WTC11 (cell line): ENCODE measurements around the gene TMEM196. TPM values are rescaled to one million over a fixed set of nuclear protein-coding genes. Genes with fewer than 3 reads are reported as not detected.

Experiments used
- ATAC-seq: fragments of 200-7000 bp; cut with Tn5 transposase; 2 replicates; pipeline ENCODE4 v1.10.0; 2021; ENCODE audit warnings: mild to moderate bottlenecking, moderate library complexity
- CTCF ChIA-PET: fragments of 300-600 bp; sonication (Branson Sonifier 250); formaldehyde crosslinking; loops from one replicate; lab custom pipeline; 2021; ENCODE audit warnings: antibody characterized with exemption; lab: Charles Lee
- POLR2A ChIA-PET: fragments of 350-600 bp; sonication (Branson Sonifier 250); formaldehyde crosslinking; loops from one replicate; lab custom pipeline; 2021; ENCODE audit warnings: antibody characterized with exemption; lab: Charles Lee
- DNase-seq: peaks from one replicate; pipeline ENCODE4 v3.0.0; 2021; ENCODE audit warnings: low spot score
- H3K27ac Mint-ChIP-seq: 2 replicates; pipeline ENCODE4 v1.8.0; 2021; ENCODE audit warnings: mixed read lengths
- H3K27me3 Mint-ChIP-seq: 2 replicates; pipeline ENCODE4 v1.8.0; 2021; ENCODE audit warnings: low read depth, mild to moderate bottlenecking, moderate library complexity, mixed read lengths
- H3K36me3 Mint-ChIP-seq: 2 replicates; pipeline ENCODE4 v1.8.0; 2021; ENCODE audit warnings: mixed read lengths
- H3K4me1 Mint-ChIP-seq: 2 replicates; pipeline ENCODE4 v1.8.0; 2022; ENCODE audit warnings: mixed read lengths
- H3K4me3 Mint-ChIP-seq: 2 replicates; pipeline ENCODE4 v1.8.0; 2021; ENCODE audit warnings: mild to moderate bottlenecking, moderate library complexity, mixed read lengths
- H3K9me3 Mint-ChIP-seq: 2 replicates; pipeline ENCODE4 v1.8.0; 2021; ENCODE audit warnings: mixed read lengths
- CREM ChIP-seq: sonication (generic); formaldehyde crosslinking; IDR thresholded peaks from 2 replicates; pipeline ENCODE4 v1.8.1; 2022; ENCODE audit warnings: mild to moderate bottlenecking, missing genetic modification reagents, moderate library complexity
- JAZF1 ChIP-seq: fragments of 250-450 bp; sonication (Bioruptor Pico); IDR thresholded peaks from 2 replicates; pipeline ENCODE4 v1.9.0; 2021; ENCODE audit warnings: moderate library complexity, mild to moderate bottlenecking, inconsistent platforms
- NR3C1 ChIP-seq: sonication (generic); formaldehyde crosslinking; conservative IDR thresholded peaks from 2 replicates; pipeline ENCODE4 v1.8.1; 2023; ENCODE audit warnings: low read depth, mild to moderate bottlenecking, missing genetic modification reagents
- PRRX2 ChIP-seq: fragments of 250-450 bp; sonication (Bioruptor Pico); IDR thresholded peaks from 2 replicates; pipeline ENCODE4 v1.8.0; 2021; ENCODE audit warnings: mild to moderate bottlenecking
- RELA ChIP-seq: sonication (generic); formaldehyde crosslinking; IDR thresholded peaks from 2 replicates; pipeline ENCODE4 v1.8.1; 2022; ENCODE audit warnings: missing genetic modification reagents, mild to moderate bottlenecking, borderline replicate concordance
- TCF7 ChIP-seq: sonication (generic); formaldehyde crosslinking; IDR thresholded peaks from 2 replicates; pipeline ENCODE4 v1.8.0; 2022; ENCODE audit warnings: mild to moderate bottlenecking, low read depth, missing genetic modification reagents, moderate library complexity
- ZBTB21 ChIP-seq: sonication (generic); formaldehyde crosslinking; IDR thresholded peaks from 2 replicates; pipeline ENCODE4 v1.8.1; 2023; ENCODE audit warnings: mild to moderate bottlenecking, missing genetic modification reagents, borderline replicate concordance
- ZNF396 ChIP-seq: fragments of 250-450 bp; sonication (Bioruptor Pico); IDR thresholded peaks from 2 replicates; pipeline ENCODE4 v1.8.0; 2021; ENCODE audit warnings: mild to moderate bottlenecking, moderate library complexity, borderline replicate concordance
- total RNA-seq: library from RNA; stranded (reverse); gene quantifications from 3 replicates; pipeline ENCODE4 v1.2.3, GENCODE V29; 2021
- TF ChIP-seq, protein P1 (sequence below): fragments of 250-450 bp; sonication (Bioruptor Pico); IDR thresholded peaks from 2 replicates; pipeline ENCODE4 v1.8.0; 2021; ENCODE audit warnings: mild to moderate bottlenecking
- TF ChIP-seq, protein P2 (sequence below): sonication (generic); formaldehyde crosslinking; IDR thresholded peaks from 2 replicates; pipeline ENCODE4 v1.8.1; 2023; ENCODE audit warnings: mild to moderate bottlenecking, missing genetic modification reagents
- TF ChIP-seq, protein P3 (sequence below): fragments of 200-600 bp; IDR thresholded peaks from 2 replicates; pipeline ENCODE4 v1.8.0; 2022; ENCODE audit warnings: antibody characterized with exemption
- TF ChIP-seq, protein P4 (sequence below): fragments of 250-450 bp; sonication (Bioruptor Pico); IDR thresholded peaks from 2 replicates; pipeline ENCODE4 v1.9.0; 2021; ENCODE audit warnings: moderate library complexity, mild to moderate bottlenecking, inconsistent platforms, borderline replicate concordance
- TF ChIP-seq, protein P5 (sequence below): sonication (generic); formaldehyde crosslinking; conservative IDR thresholded peaks from 2 replicates; pipeline ENCODE4 v1.8.1; 2022; ENCODE audit warnings: mild to moderate bottlenecking, missing genetic modification reagents
- TF ChIP-seq, protein P6 (sequence below): sonication (generic); formaldehyde crosslinking; IDR thresholded peaks from 2 replicates; pipeline ENCODE4 v1.8.0; 2022; ENCODE audit warnings: mild to moderate bottlenecking, missing genetic modification reagents
- TF ChIP-seq, protein P7 (sequence below): fragments of 250-450 bp; sonication (Bioruptor Pico); IDR thresholded peaks from 2 replicates; pipeline ENCODE4 v1.9.0; 2021; ENCODE audit warnings: mild to moderate bottlenecking

The TMEM196 gene
- total RNA-seq, 1 experiment from 2014 or later: 0.42 TPM

DNA sequence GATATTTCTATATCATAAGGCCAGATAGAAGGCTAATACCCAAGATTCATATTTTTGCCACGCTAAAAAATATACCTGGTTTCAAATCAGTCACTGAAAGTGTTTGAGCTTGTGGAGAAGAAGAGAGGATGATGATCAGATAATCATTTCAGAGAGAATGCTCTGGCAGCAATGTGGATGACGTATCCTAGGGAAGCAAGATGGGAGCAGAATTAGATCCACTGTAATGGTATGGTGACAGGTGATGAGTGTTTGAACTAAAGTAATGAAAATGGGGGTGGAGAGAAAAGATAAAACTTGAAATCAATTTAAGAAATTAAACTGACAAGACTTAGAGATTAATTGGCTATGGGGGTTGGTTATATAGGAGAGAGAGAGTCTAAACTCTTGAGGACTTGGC lies 42.7 kb upstream of the TMEM196 start (continued):
- TF ChIP-seq, protein P1, sequence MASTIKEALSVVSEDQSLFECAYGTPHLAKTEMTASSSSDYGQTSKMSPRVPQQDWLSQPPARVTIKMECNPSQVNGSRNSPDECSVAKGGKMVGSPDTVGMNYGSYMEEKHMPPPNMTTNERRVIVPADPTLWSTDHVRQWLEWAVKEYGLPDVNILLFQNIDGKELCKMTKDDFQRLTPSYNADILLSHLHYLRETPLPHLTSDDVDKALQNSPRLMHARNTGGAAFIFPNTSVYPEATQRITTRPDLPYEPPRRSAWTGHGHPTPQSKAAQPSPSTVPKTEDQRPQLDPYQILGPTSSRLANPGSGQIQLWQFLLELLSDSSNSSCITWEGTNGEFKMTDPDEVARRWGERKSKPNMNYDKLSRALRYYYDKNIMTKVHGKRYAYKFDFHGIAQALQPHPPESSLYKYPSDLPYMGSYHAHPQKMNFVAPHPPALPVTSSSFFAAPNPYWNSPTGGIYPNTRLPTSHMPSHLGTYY (CRISPR knock-in tag): no peak
- TF ChIP-seq NR3C1: no peak
- no peak for TF ChIP-seq CREM (CRISPR knock-in tag)
- TF ChIP-seq JAZF1 (CRISPR knock-in tag): no peak
- TF ChIP-seq, protein P2, sequence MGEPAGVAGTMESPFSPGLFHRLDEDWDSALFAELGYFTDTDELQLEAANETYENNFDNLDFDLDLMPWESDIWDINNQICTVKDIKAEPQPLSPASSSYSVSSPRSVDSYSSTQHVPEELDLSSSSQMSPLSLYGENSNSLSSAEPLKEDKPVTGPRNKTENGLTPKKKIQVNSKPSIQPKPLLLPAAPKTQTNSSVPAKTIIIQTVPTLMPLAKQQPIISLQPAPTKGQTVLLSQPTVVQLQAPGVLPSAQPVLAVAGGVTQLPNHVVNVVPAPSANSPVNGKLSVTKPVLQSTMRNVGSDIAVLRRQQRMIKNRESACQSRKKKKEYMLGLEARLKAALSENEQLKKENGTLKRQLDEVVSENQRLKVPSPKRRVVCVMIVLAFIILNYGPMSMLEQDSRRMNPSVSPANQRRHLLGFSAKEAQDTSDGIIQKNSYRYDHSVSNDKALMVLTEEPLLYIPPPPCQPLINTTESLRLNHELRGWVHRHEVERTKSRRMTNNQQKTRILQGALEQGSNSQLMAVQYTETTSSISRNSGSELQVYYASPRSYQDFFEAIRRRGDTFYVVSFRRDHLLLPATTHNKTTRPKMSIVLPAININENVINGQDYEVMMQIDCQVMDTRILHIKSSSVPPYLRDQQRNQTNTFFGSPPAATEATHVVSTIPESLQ (CRISPR knock-in tag): no peak
- TF ChIP-seq, protein P3, sequence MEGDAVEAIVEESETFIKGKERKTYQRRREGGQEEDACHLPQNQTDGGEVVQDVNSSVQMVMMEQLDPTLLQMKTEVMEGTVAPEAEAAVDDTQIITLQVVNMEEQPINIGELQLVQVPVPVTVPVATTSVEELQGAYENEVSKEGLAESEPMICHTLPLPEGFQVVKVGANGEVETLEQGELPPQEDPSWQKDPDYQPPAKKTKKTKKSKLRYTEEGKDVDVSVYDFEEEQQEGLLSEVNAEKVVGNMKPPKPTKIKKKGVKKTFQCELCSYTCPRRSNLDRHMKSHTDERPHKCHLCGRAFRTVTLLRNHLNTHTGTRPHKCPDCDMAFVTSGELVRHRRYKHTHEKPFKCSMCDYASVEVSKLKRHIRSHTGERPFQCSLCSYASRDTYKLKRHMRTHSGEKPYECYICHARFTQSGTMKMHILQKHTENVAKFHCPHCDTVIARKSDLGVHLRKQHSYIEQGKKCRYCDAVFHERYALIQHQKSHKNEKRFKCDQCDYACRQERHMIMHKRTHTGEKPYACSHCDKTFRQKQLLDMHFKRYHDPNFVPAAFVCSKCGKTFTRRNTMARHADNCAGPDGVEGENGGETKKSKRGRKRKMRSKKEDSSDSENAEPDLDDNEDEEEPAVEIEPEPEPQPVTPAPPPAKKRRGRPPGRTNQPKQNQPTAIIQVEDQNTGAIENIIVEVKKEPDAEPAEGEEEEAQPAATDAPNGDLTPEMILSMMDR: no peak
- TF ChIP-seq RELA (CRISPR knock-in tag): no peak
- TF ChIP-seq, protein P4, sequence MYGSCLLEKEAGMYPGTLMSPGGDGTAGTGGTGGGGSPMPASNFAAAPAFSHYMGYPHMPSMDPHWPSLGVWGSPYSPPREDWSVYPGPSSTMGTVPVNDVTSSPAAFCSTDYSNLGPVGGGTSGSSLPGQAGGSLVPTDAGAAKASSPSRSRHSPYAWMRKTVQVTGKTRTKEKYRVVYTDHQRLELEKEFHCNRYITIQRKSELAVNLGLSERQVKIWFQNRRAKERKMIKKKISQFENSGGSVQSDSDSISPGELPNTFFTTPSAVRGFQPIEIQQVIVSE: no peak
- TF ChIP-seq, protein P5, sequence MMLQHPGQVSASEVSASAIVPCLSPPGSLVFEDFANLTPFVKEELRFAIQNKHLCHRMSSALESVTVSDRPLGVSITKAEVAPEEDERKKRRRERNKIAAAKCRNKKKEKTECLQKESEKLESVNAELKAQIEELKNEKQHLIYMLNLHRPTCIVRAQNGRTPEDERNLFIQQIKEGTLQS (CRISPR knock-in tag): no peak
- no peak for TF ChIP-seq PRRX2 (CRISPR knock-in tag)
- TF ChIP-seq, protein P6, sequence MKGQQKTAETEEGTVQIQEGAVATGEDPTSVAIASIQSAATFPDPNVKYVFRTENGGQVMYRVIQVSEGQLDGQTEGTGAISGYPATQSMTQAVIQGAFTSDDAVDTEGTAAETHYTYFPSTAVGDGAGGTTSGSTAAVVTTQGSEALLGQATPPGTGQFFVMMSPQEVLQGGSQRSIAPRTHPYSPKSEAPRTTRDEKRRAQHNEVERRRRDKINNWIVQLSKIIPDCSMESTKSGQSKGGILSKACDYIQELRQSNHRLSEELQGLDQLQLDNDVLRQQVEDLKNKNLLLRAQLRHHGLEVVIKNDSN (CRISPR knock-in tag): no peak
- TF ChIP-seq ZBTB21: no peak
- TF ChIP-seq, all 79 proteins: peak for 0

DNA sequence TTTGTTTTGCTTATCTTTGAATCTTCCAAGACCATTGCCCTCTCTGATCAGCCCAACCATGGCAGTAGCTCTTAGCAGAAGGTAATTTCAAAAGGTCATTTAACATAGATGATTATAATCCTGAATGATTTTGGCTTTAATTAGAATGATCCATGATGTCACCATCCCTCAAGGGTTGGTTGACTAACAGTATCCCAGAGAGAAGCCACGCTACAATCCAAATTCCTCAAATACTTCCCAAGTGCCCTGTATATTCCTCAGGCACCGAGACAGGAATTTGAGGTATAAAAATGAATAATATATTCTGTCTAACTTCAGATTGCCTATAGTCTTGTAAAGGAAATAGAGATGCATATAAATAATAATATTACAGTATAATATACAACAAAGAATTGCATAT lies 42.1 kb upstream of the TMEM196 start:
- ChIA-PET CTCF (no interaction called here), POLR2A (no interaction called here)
- TF ChIP-seq, protein P7, sequence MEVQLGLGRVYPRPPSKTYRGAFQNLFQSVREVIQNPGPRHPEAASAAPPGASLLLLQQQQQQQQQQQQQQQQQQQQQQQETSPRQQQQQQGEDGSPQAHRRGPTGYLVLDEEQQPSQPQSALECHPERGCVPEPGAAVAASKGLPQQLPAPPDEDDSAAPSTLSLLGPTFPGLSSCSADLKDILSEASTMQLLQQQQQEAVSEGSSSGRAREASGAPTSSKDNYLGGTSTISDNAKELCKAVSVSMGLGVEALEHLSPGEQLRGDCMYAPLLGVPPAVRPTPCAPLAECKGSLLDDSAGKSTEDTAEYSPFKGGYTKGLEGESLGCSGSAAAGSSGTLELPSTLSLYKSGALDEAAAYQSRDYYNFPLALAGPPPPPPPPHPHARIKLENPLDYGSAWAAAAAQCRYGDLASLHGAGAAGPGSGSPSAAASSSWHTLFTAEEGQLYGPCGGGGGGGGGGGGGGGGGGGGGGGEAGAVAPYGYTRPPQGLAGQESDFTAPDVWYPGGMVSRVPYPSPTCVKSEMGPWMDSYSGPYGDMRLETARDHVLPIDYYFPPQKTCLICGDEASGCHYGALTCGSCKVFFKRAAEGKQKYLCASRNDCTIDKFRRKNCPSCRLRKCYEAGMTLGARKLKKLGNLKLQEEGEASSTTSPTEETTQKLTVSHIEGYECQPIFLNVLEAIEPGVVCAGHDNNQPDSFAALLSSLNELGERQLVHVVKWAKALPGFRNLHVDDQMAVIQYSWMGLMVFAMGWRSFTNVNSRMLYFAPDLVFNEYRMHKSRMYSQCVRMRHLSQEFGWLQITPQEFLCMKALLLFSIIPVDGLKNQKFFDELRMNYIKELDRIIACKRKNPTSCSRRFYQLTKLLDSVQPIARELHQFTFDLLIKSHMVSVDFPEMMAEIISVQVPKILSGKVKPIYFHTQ: no peak
- no peak for TF ChIP-seq ZNF396 (CRISPR knock-in tag)
- no peak for TF ChIP-seq TCF7 (CRISPR knock-in tag)
- Mint-ChIP-seq H3K9me3 (no peaks in the 10 kb centered on the region), H3K27me3 (no peaks in the 10 kb centered on the region), H3K4me1 (peaks cover 7% of the 10 kb centered on the region; the same call in 1 of the 2 replicates), H3K27ac (no peak overlapping the region), H3K36me3 (no peaks in the 10 kb centered on the region), H3K4me3 (no peak overlapping the region)
- no peak for DNase-seq
- no peak for ATAC-seq
